Breast epithelium (tissue), 3 donors: Measurements from ENCODE around the gene ACBD4.

ENCODE experiments used
- POLR2A ChIP-seq: fragments of 450-650 bp; IDR thresholded peaks from one replicate; pipeline ENCODE4 v1.6.1; 2016; ENCODE audit warnings: antibody characterized with exemption, mild to moderate bottlenecking, moderate library complexity
- POLR2AphosphoS5 ChIP-seq, 3 donors: sonication (generic); formaldehyde crosslinking; IDR thresholded peaks; one replicate each; pipeline ENCODE4 v1.6.1; 2017; ENCODE audit warnings: antibody characterized with exemption in 3 of 3
- TF ChIP-seq, protein P1 (sequence below), 3 donors: fragments of 450-650 bp; IDR thresholded peaks; one replicate each; pipeline ENCODE4 v1.5.1; 2016 to 2017; ENCODE audit warnings: antibody characterized with exemption in 3 of 3, mild to moderate bottlenecking in 3 of 3, moderate library complexity in 3 of 3

DNA sequence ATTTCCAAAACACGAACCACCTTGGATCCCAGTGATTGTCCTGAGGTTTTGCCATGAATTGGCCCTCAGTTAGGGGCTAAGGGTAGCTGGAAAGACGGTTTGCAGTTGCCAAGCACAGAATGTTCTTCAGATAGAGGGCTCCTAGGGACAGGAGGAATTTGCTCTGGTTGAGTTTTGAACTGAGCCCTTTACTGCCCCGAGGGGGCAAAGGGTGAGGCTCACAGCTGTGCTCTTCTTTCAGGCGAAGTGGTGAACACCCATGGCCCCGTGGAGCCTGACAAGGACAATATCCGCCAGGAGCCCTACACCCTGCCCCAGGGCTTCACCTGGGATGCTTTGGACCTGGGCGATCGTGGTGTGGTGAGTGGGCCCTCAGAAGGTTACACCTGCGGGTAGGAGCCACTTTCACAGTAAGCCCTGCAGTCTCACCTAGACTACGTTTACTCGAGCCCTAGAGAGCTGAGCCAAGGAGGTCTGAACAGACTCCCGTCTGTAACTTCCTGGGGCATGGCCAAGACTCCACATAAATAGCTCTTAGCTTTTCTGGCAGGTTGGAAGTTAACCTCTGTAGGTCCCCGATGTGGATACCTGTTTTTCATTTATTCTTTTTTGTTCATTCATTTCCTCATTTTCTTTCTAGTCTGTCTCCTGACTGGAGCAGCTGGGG is 41.9 kb upstream of the ACBD4 start:
- TF ChIP-seq, protein P1, sequence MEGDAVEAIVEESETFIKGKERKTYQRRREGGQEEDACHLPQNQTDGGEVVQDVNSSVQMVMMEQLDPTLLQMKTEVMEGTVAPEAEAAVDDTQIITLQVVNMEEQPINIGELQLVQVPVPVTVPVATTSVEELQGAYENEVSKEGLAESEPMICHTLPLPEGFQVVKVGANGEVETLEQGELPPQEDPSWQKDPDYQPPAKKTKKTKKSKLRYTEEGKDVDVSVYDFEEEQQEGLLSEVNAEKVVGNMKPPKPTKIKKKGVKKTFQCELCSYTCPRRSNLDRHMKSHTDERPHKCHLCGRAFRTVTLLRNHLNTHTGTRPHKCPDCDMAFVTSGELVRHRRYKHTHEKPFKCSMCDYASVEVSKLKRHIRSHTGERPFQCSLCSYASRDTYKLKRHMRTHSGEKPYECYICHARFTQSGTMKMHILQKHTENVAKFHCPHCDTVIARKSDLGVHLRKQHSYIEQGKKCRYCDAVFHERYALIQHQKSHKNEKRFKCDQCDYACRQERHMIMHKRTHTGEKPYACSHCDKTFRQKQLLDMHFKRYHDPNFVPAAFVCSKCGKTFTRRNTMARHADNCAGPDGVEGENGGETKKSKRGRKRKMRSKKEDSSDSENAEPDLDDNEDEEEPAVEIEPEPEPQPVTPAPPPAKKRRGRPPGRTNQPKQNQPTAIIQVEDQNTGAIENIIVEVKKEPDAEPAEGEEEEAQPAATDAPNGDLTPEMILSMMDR (IDR thresholded peaks at IDR 0.05) = no peak
- TF ChIP-seq POLR2A = no peak
- TF ChIP-seq POLR2AphosphoS5 (IDR thresholded peaks at IDR 0.05) = no peak
